HepG2 (cell line): ENCODE results near the gene SCN9A. TPM values are rescaled to one million over a fixed set of nuclear protein-coding genes. Genes with fewer than 3 reads are reported as not detected.

Experiments
- E2F1 ChIP-seq: sonication (generic); formaldehyde crosslinking; IDR thresholded peaks from 2 replicates; pipeline ENCODE4 v1.5.0; 2020; ENCODE audit warnings: missing genetic modification reagents
- PHF20 ChIP-seq: sonication (generic); formaldehyde crosslinking; IDR thresholded peaks from 2 replicates; pipeline ENCODE4 v1.5.0; 2020; ENCODE audit warnings: mild to moderate bottlenecking, missing genetic modification reagents
- SIX4 ChIP-seq: sonication (generic); formaldehyde crosslinking; IDR thresholded peaks from 2 replicates; pipeline ENCODE4 v1.4.0; 2020; ENCODE audit warnings: missing genetic modification reagents
- YEATS2 ChIP-seq: sonication (generic); formaldehyde crosslinking; IDR thresholded peaks from 2 replicates; pipeline ENCODE4 v1.4.0; 2020; ENCODE audit warnings: missing genetic modification reagents, borderline replicate concordance
- ZNF142 ChIP-seq: sonication (generic); formaldehyde crosslinking; IDR thresholded peaks from 2 replicates; pipeline ENCODE4 v1.4.0; 2020; ENCODE audit warnings: missing genetic modification reagents
- polyA plus RNA-seq, 8 experiments: library from polyadenylated mRNA; depleted of rRNA in 3 of 8; stranded (reverse) in 7 of 8; unstranded in 1 of 8; fragments of >200 nt; fragmentation: Illumina TruSeq in 4 of 8; extraction: Trizol in 4 of 8; gene quantifications; 2 replicates each; pipeline versions ENCODE4 v1.2.1 to v1.2.3, GENCODE V29; 2011 to 2016; ENCODE audit warnings: low read depth in 4 of 8, missing spikeins in 1 of 8, mixed read lengths in 1 of 8; ENCODE audit not compliant: insufficient read depth in 1 of 8
- total RNA-seq, 5 experiments: library from RNA; depleted of rRNA; stranded (reverse); fragments of >200 nt; fragmentation: Illumina TruSeq; extraction: Trizol; gene quantifications; 2 replicates each; pipeline ENCODE4 v1.2.3, GENCODE V29; 2016; ENCODE audit warnings: low read depth in 1 of 5

Gene SCN9A
- total and polyA plus RNA-seq, 2 of the 13 experiments (the other 11 are each of a cell fraction or from before 2014, with no cell fraction given): 15.3 to 24.3 TPM

GRCh38 chr2:166157578-166157977 is 218.2 kb downstream of the SCN9A start (continued):
- TF ChIP-seq E2F1 (CRISPR knock-in tag) (0 out of 2 replicates have a peak, but pooled peaks have one; percentile 44), PHF20 (CRISPR knock-in tag) (no peak), ZNF142 (CRISPR knock-in tag) (peak; percentile 56; the same call in 1 of the 2 replicates), SIX4 (peak; percentile 74), YEATS2 (CRISPR knock-in tag) (no peak)
- TF ChIP-seq, all 625 proteins: peak for 10
